SIG-M5 treated with dmso at 0.1 percent for 504 hours (cell line): ENCODE measurements around the gene USP7.
"Not testable (repeated sequence)": the region's sequence is repeated elsewhere in the genome, so short reads cannot be mapped to it uniquely, and the experiment has no call there.

ENCODE experiments used
- DNase-seq: peaks from one replicate; lab custom pipeline; 2025; ENCODE audit not compliant: unreplicated experiment; lab: John Stamatoyannopoulos, UW

Gene USP7

DNA sequence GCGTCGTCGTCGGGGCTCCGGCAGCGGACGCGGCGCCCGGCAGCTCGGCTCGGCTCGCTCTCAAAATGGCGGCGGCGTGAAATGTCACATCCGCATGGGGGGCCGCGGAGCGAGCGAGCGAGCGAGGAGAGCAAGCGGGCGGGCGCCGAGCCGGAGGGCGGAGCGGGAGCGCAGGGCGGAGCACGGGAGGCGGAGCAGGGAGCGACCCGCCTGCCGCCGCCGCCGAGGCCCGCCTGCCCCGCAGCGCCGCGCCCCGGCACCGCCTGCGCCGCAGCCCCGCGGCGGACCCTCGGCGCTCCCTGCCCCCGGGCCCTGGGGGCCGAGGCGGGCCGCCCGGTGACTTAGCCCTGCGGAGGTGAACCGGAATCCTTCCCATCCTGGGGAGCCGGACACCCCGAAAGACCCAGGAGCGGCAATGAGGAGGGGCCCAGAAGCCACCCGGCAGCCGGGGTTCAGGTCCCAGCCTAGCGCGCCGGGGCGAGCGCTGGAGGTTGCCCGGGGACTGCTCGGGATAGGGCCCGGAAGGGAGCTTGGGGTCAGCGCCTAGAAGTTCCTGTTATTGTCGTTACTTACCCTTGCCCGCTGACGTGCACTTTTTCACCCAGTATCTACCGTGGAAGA is at the start of gene USP7:
USP7 (minus strand) TSS at position 86 of the 621 bp plus-strand sequence. CDS start 621 bp downstream, outside the sequence.
- peak; percentile 72 for DNase-seq

GRCh38 chr16:9013508-9013864 is 49.8 kb upstream of the USP7 start:
- no peak for DNase-seq

GRCh38 chr16:9012848-9013507 is 49.3 kb upstream of the USP7 start:
- no peak for DNase-seq

- DNase-seq = no peak
These were observed 48.6 kb upstream of the USP7 start for GRCh38 chr16:9012330-9012729.

- peak; percentile 30 for DNase-seq
These were observed 45.0 kb upstream of the USP7 start for GRCh38 chr16:9008601-9009260.

- DNase-seq = no peak
These were observed 43.6 kb upstream of the USP7 start for GRCh38 chr16:9007177-9007794.

DNA sequence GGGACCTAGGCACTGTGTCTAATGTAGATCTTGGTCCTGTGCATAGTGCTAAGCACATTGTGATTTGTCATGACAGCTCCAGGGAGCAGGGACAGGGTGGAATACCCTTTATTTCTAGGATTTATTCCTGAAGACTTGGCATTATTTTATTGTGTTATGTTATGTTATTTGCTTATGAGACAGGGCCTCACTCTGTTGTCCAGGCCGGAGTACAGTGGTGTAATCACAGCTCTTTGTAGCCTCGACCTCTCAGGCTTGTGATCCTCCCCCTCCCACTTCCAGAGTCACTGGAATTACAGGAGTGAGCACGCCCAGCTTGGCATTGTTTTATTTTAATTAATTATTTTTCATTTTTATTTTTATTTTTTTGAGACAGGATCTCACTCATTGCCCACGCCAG is 40.5 kb upstream of the USP7 start:
- no peak for DNase-seq

GRCh38 chr16:9003763-9004162 is 40.1 kb upstream of the USP7 start:
- DNase-seq = no peak

DNA sequence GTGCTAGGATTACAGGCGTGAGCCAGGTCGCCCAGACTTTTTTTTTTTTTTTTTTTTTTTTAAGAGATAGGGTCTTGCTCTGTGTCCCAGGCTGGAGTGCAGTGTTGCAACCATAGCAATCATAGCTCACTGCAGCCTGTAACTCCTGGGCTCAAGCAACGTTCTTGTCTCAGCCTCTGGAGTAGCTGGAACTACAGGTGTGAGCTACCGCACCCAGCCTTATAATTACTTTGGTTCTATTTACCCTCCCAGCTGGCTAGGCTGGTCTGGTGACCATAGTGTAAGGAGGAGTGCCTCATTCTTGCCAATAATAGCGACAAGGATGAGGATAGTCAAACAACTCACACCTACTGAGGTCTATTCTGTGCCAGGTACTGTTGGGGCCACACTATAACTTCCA is 39.6 kb upstream of the USP7 start:
- peak; percentile 27 for DNase-seq

GRCh38 chr16:9002042-9002441 is 38.3 kb upstream of the USP7 start:
- no peak for DNase-seq

DNA sequence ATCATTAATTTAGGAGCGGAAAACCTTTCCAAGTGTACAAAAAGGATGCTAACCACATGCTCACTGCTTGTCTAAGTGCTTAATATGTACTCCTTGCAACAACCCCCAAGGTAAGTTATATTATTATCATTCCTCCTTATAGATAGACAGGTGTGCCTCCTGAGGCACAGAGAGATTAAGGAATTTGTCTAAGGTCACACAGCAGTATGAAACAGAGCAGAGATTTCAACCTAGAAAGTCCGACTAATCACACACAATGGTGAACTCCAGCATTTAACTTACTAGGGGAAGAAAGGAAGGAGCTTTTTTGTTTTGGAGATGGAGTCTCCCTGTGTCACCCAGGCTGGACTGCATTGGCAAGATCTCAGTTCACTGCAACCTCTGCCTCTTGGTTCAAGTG is 37.0 kb upstream of the USP7 start:
- no peak for DNase-seq

GRCh38 chr16:8999800-9000199 is 36.1 kb upstream of the USP7 start:
- no peak for DNase-seq

GRCh38 chr16:8998108-8998507 is 34.4 kb upstream of the USP7 start:
- peak; percentile 45 for DNase-seq

GRCh38 chr16:8996891-8997290 is 33.2 kb upstream of the USP7 start:
- DNase-seq = no peak

- no peak for DNase-seq
These were observed 26.7 kb upstream of the USP7 start for GRCh38 chr16:8990445-8990844.

- DNase-seq = no peak
These were observed 25.6 kb upstream of the USP7 start for GRCh38 chr16:8989099-8989878.

DNA sequence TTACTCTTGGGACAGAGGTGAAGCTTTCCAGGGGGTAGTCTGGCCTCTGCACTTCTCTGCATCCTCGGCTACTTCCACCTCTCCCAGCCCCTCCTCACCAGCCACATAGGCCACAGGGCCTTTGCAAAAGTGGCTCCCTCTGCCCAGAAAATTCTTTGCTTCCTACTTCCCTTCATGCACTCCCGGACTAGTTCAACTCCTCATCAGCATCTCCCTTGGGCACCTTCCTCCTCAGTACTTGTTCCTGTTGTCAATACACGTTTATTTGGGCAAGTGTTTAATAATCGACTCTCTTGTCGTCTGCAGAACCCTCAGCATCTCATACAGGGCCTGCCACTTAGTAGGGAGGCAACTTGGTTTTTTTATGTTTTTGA is 23.1 kb upstream of the USP7 start:
- DNase-seq = no peak

- no peak for DNase-seq
These were observed 22.4 kb upstream of the USP7 start for GRCh38 chr16:8986111-8986510.

DNA sequence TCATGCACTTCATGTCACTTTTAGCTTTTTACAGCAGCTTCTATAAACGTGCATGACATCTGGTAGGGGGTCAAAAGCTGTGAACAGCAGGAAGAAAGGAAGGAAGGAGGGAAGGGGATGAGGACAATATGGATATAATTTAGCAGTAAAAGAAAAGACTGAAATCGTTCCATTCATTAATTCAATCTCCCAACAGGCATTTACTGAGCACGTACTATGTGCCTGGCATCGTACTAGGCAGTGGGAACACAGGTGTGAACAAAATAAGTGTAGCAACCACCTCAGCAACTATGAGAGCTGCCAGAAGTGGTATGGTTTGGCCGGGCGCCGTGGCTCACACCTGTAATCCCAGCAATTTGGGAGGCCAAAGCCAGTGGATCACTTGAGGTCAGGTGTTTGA is 19.1 kb upstream of the USP7 start:
- no peak for DNase-seq

DNA sequence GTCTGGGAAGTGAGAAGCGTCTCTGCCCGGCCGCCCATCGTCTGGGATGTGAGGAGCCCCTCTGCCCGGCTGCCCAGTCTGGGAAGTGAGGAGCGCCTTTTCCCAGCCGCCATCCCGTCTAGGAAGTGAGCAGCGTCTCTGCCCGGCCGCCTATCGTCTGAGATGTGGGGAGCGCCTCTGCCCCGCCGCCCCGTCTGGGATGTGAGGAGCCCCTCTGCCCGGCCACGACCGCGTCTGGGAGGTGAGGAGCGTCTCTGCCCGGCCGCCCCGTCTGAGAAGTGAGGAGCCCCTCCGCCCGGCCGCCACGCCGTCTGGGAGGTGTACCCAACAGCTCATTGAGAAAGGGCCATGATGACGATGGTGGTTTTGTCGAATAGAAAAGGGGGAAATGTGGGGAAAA is 18.2 kb upstream of the USP7 start:
- not testable (repeated sequence) for DNase-seq

GRCh38 chr16:8976189-8976588 is 12.5 kb upstream of the USP7 start:
- DNase-seq = not testable (repeated sequence)
